Left cardiac atrium (tissue), 4 donors: Measurements from ENCODE around the gene PDZD7. TPM values are rescaled to one million over a fixed set of nuclear protein-coding genes. Genes with fewer than 3 reads are reported as not detected.

Source experiments
- ATAC-seq, 2 donors: fragments of 200-7000 bp; cut with Tn5 transposase; one replicate each; pipeline ENCODE4 v1.9.1; 2020; ENCODE audit warnings: mild to moderate bottlenecking in 2 of 2, moderate library complexity in 2 of 2
- DNase-seq: peaks from one replicate; pipeline ENCODE4 v3.0.0-alpha.2; 2020
- intact Hi-C, 2 donors: fragments of 100-400 bp; cut with DNase I; formaldehyde crosslinking; loops; one replicate each; pipeline versions ENCODE4 v1.14.1 to v1.15.1; 2022 to 2023
- total RNA-seq, 2 donors: library from RNA; stranded (reverse); fragmentation: NEBNext Ultra II Directional; extraction: Animal tissue kit (Norgen Biotek cat#: 25700); gene quantifications; one replicate each; pipeline ENCODE4 v1.2.1, GENCODE V29; 2021
- donor health status: DM: no; HTN: yes; CAD: no.
- donor health status: DM: no; HTN: yes; CAD: no; lungs with severe emphysema.
- donor health status: DM: yes; HTN: yes; CAD: no.
- donor health status: Dilated cardiomyopathy.

The PDZD7 gene
- total RNA-seq, 2 donors from 2014 or later: 0.44 to 0.50 TPM

DNA sequence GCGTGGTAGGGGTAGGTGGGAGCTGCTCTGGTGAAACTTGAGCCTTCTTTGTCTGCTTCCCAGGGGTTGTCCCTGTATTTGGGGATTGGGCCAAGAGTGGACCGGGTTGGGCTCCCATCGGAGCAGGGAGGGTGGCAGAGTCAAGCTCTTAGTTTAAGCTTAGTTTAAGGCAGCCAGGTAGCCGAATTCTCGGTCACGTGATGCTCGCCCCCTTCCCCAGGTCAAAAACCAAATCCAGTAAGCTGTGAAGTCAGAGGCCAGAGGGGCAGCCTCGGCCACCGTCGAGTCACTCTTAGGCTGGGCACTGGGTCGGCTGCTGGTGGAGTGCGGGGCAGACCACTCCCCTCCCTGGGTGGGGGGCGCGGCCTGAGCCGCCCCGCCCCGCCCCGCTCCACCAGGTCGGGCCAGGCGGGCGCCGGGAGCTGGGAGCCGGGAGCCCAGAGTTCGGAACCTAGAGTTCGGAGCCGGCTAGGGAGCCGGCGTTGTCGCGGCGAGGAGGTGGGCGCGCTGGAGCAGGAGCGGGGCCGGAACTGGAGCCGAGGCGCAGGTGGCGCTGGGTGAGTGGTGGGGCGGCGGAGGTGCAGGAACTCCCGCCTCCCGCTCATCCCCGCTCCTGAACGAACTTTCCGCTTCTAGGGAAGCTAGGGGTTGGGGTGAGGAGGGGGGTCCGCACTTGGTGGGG lies 34.1 kb downstream of the PDZD7 start:
- ATAC-seq (peak in 1 of 2 donors; percentile 10), DNase-seq (no peak)
- intact Hi-C loops: loop anchor here in 1 of 2 donors (1.0 kb wide), 1 partner anchor 16 kb away; no protein-coding TSS in a partner anchor

- DNase-seq (no peak), ATAC-seq (no peak)
- intact Hi-C loops: no loop called here
Observed at GRCh38 chr10:100995181-100995580, 35.7 kb downstream of the PDZD7 start.

- DNase-seq (no peak), ATAC-seq (no peak)
- intact Hi-C loops: loop anchor here in 1 of 2 donors (1.0 kb wide), 1 partner anchor 20 kb away; no protein-coding TSS in a partner anchor
Observed at GRCh38 chr10:100993986-100994708, 36.8 kb downstream of the PDZD7 start.

DNA sequence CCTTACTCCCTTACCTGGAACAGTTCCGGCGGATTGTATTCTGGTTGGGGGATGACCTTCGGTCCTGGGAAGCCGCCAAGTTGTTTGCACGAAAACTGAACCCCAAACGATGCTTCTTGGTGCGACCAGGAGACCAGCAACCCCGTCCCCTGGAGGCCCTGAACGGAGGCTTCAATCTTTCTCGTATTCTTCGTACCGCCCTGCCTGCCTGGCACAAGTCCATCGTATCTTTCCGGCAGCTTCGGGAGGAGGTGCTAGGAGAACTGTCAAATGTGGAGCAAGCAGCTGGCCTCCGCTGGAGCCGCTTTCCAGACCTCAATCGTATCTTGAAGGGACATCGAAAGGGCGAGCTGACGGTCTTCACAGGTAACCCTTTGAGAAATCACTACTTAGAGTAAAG lies 41.8 kb downstream of the PDZD7 start:
- intact Hi-C loops: no loop called here
- DNase-seq (no peak), ATAC-seq (no peak)

GRCh38 chr10:100988166-100988565 lies 42.8 kb downstream of the PDZD7 start:
- ATAC-seq (no peak), DNase-seq (no peak)
- intact Hi-C loops: no loop called here

GRCh38 chr10:100987685-100988049 lies 43.3 kb downstream of the PDZD7 start:
- ATAC-seq: no peak
- intact Hi-C loops: no loop called here
- no peak for DNase-seq

DNA sequence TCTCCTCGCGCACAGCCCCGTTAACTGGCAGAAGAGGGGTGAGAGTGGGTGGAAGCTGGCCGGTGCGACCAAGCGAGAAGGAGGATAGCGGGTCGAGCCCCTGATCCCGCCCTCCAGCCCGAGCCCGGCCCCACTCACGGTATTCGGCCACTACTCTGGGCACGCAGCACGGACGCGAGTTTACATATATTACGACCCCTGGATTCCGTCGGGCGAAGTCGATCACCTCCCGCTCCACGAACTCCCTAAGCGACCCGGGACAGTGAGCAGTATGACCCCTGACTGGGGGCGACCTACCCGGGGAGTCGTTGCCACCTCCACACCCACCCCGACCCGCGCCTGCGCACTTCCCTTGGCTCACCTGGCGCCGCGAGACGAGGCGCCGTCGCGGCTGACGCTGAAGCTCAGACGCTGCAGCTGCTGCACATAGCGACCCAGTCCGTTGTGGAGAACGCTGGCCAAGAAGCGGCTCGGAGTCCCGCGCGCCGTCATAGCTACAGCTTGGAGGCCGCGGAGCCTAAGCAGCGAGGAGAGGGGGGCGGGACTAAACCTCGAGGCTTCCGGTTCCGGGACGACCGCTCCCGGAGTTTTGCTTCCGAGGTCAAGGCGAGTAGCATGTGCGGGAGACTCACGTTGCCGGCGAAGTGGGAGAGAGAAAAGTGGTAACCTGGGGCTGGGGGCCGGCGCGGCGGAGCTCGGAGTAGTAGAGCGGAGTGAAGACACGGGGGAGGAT lies 43.8 kb downstream of the PDZD7 start, which contains the start of the genes MRPL43 and TWNK:
TSS of gene MRPL43 (minus strand) at position 546 of the 733 bp plus-strand sequence. CDS start at position 492, 54 bp downstream.
TSS of gene TWNK (plus strand) at position 592 of the 733 bp plus-strand sequence. CDS start 668 bp downstream, outside the sequence.
- intact Hi-C loops: no loop called here
- ATAC-seq (peak; percentile 94), DNase-seq (peak; percentile 89)

GRCh38 chr10:100986623-100986951 lies 44.3 kb downstream of the PDZD7 start:
- DNase-seq (no peak), ATAC-seq (no peak)
- intact Hi-C loops: no loop called here

- DNase-seq (no peak), ATAC-seq (no peak)
- intact Hi-C loops: no loop called here
Observed at GRCh38 chr10:100985336-100985735, 45.6 kb downstream of the PDZD7 start.

DNA sequence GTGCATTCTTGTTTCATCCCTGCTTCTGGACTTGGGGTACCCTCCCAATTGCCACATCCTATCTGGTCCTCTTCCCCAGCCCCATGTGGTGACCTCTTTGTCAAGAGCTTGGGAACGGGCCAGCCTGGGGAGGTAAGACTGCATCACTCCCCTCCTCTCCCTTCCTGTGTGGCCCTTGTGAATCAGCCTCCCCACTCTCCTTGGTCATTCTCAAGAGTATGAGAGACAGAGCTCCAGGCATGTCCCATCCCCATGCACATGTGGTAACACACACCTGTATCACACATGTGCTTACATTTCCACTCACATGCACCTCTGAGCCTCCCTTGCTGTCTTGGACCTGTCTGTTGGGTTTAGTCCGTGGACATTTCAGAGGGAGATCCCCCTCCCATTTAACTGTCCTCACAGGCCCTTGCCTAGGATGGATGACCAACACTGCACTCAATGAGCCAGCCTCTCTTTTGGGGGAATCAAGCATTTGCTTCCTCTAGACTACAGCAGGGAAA lies 46.2 kb downstream of the PDZD7 start:
- intact Hi-C loops: no loop called here
- ATAC-seq (no peak), DNase-seq (no peak)

DNA sequence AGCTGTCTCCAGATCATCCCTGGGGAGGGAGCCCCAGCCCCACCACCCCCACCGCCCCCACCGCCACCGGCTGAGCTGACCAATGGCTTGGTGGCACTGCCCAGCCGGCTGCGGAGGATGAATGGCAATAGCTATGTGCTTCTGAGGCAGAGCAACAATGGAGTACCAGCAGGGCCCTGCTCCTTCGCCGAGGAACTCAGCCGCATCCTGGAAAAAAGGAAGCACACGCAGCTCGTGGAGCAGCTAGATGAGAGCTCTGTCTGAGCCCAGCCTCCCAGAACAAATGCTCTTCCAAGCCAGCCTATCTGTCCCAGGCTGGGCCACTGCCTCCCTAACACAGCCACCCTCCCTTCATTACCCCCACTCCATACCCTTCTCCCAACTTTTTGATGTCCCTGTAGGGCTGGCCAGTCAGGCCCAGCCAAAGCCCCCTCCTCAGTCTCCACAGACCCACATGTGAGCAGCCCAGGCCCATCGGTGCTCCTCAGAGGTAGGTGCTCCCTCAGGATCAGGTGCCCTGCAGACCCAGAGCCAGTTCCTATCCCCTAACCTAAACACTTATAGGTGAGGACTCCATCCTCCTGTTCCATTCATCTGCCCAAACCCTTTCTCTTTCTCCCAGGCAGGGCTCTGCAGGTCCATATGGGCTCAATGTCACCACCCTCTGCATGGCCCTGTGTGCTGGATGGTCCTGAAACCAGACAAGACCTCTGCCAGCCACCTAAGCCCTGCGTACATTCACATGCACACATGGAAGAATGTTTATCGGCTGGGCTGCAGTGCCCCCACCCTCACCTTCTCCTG lies 46.9 kb downstream of the PDZD7 start:
- no peak for DNase-seq
- intact Hi-C loops: no loop called here
- ATAC-seq: no peak

DNA sequence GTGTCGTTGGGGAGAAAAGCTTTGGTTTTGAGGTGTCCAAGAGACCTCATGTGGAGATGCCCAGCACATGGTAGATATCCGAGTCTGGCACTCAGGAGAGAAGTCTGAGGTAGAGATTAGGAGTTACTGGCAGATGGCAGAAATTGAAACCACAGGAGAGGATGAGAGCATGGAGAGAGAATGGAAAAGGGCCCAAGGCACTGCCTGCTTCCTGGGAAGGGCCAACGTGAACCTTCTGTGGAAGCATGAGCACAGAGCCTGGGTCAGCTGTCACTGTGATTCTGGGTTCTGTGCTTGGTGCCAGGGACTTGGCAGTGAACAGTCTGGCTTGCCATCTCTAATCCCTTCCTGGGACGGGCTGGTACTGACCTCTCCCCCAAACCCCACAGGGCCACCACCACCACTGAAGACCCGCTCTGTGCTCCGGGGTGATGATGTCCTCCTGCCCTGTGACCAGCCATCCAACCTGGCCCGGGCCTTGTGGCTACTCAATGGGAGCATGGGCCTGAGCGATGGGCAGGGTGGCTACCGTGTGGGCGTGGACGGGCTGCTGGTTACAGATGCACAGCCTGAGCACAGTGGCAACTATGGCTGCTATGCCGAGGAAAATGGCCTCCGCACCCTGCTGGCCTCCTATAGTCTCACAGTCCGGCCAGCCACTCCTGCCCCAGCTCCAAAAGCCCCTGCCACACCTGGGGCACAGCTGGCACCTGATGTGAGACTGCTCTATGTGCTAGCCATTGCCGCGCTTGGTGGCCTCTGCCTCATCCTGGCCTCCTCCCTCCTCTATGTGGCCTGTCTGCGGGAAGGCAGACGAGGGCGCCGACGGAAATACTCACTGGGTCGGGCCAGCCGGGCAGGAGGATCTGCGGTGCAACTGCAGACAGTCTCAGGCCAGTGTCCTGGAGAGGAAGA lies 47.8 kb downstream of the PDZD7 start:
- intact Hi-C loops: no loop called here
- ATAC-seq (no peak), DNase-seq (no peak)

DNA sequence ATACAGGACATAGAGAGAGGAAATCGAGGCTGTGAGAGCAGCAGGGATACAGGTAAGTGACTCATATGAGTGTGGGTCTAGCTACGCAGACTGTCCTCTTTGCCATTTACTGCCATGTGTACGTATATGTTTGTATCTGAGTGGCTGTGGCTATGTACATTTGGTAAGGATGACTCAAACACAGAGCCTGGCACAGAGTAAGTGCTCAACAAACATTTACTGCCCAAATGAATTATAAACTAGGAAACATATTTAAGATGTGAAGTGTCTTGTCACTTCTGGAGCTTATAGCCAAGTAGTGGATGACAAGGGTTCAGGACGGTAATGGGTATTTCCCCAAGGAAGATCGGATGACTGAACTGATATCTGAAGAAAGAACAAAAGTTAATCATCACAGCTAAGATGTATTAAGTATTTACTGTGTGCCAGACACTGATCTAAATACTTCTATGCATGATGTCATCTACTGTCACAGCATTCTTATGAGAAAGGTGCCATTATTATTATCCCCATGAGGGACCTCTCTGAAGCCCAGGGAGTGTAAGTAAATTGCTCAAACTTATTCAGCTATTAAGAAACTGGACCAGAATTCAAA lies 49.7 kb downstream of the PDZD7 start:
- intact Hi-C loops: no loop called here
- ATAC-seq (no peak), DNase-seq (no peak)

DNA sequence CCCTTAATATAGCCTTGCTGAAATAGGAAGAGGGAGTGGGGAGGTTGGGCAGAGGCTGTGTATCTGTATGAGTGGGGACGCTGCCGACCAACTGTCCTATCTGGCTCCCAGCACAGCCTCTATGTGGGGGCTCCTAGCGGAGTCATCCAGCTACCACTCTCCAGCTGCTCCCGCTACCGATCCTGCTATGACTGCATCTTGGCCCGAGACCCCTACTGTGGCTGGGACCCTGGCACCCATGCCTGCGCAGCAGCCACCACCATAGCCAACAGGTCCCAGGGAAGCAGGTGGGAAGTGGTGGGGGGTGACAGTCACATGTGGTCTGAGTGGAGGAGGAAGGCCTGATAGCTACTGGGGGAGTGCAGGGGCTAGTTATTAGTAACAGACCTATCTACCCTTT lies 50.2 kb downstream of the PDZD7 start:
- ATAC-seq (no peak), DNase-seq (no peak)
- intact Hi-C loops: no loop called here

GRCh38 chr10:100980311-100980710 lies 50.6 kb downstream of the PDZD7 start:
- intact Hi-C loops: no loop called here
- no peak for ATAC-seq
- no peak for DNase-seq

GRCh38 chr10:100979791-100980272 lies 51.1 kb downstream of the PDZD7 start:
- ATAC-seq (no peak), DNase-seq (no peak)
- intact Hi-C loops: no loop called here

DNA sequence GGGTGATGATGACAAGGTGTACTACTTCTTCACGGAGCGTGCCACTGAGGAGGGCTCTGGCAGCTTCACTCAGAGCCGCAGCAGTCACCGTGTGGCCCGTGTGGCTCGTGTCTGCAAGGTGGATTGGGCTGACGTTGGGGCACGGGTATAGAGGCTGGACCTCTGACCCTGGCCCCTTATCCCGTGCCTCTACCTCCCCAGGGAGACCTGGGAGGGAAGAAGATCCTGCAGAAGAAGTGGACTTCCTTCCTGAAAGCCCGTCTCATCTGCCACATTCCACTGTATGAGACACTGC lies 52.1 kb downstream of the PDZD7 start:
- intact Hi-C loops: no loop called here
- ATAC-seq (no peak), DNase-seq (no peak)
